Measurements from ENCODE around the gene KCTD14. TPM values are rescaled to one million over a fixed set of nuclear protein-coding genes. Genes with fewer than 3 reads are reported as not detected.
A peak's percentile ranks its signal among the peaks of the same experiment; 100 is the strongest.

KCTD14 gene
- total and polyA plus RNA-seq, 2 of the 8 experiments (the other 6 are each of a cell fraction or from before 2014, with no cell fraction given), result 21.6 to 24.9 TPM

GRCh38 chr11:78050964-78051831, 28.1 kb upstream of the KCTD14 start:
- WGBS, 2 experiments (ENCODE audit: extremely low coverage in 1 of 2, insufficient coverage in 1 of 2, insufficient read length in 1 of 2, insufficient replicate concordance in 2 of 2, low coverage in 1 of 2, low lambda C conversion rate in 2 of 2, missing lambda C conversion rate in 1 of 2), result 86% methylated on average over 5 of the region's 6 CpGs; no CpG with 5 or more reads in 1 of the 2 experiments
- ChIA-PET CTCF (ENCODE audit: partially characterized antibody) (interaction anchor here (0.6 to 1.2 kb wide), 2 partner anchors 25 to 359 kb away, joined by 3 read pairs; no protein-coding TSS in a partner anchor), POLR2A (ENCODE audit: partially characterized antibody) (interaction anchor here (0.7 to 1.6 kb wide), 3 partner anchors 11 to 56 kb away, joined by 3 to 5 read pairs (median 4); partner anchors contain the start of gene INTS4)
- no peaks in the 10 kb centered on the region for H3K23me2 ChIP-seq (ENCODE audit: low read depth, low read length)
- peak overlapping the region in 1 of 4 experiments; percentile 13; a peak in 1 of 8 replicates for H3K4me3 ChIP-seq (ENCODE audit: extremely low read depth in 1 of 4, insufficient read depth in 2 of 4, low read depth in 3 of 4, low read length in 4 of 4)
- 0 out of 2 replicates have a peak overlapping the region, but pooled peaks have one; percentile 53 for H2AK5ac ChIP-seq (ENCODE audit: low read depth, low read length)
- no peak for DNase-seq (ENCODE audit: low read depth in 1 of 2, low spot score in 2 of 2)
- H2BK20ac ChIP-seq (ENCODE audit: low read length), result peak overlapping the region; percentile 82
- no peak overlapping the region for H4K91ac ChIP-seq (replicated peaks; ENCODE audit: insufficient read length, low read length)
- H3K4me1 ChIP-seq (replicated peaks in 1 of 4; ENCODE audit: control insufficient read depth in 3 of 4, insufficient read depth in 4 of 4, low read length in 3 of 4), result peaks cover 0 to 6% (median under 1%) of the 10 kb centered on the region in 4 experiments; a peak in 4 of 7 replicates
- H3K4me2 ChIP-seq (ENCODE audit: insufficient read depth in 1 of 2, low read depth in 2 of 2, low read length in 2 of 2), result peak overlapping the region in 1 of 2 experiments; percentile 38; a peak in 1 of 4 replicates
- no peak overlapping the region; a peak in 1 of 7 replicates for H3K9ac ChIP-seq (replicated peaks in 1 of 4; ENCODE audit: extremely low read depth in 1 of 4, low read depth in 3 of 4, low read length in 3 of 4)
- no peak overlapping the region for H3K14ac ChIP-seq (ENCODE audit: insufficient read length)
- peak overlapping the region; percentile 6; the same call in 1 of the 2 replicates for H2BK12ac ChIP-seq (ENCODE audit: low read depth, low read length)
- no peak overlapping the region for H3K56ac ChIP-seq (replicated peaks; ENCODE audit: insufficient read length, low read depth, low read length)
- no peak overlapping the region for H2BK120ac ChIP-seq (replicated peaks; ENCODE audit: low read depth, low read length)
- H3K27me3 ChIP-seq (replicated peaks in 1 of 4; ENCODE audit: control insufficient read depth in 3 of 4, extremely low read depth in 1 of 4, insufficient read depth in 3 of 4, low read length in 3 of 4), result no peaks in the 10 kb centered on the region
- H3K9me3 ChIP-seq (ENCODE audit: insufficient read depth in 2 of 2, low read depth in 1 of 2, low read length in 1 of 2), result no peaks in the 10 kb centered on the region
- no peaks in the 10 kb centered on the region for H3K36me3 ChIP-seq (ENCODE audit: control insufficient read depth in 2 of 4, insufficient read depth in 4 of 4, low read length in 3 of 4)
- no peak for FAIRE-seq
- H3K18ac ChIP-seq (ENCODE audit: extremely low read depth, low read length), result no peak overlapping the region; the same call in 1 of the 2 replicates
- H2AFZ ChIP-seq (ENCODE audit: low read length), result peak overlapping the region; percentile 14; the same call in 1 of the 2 replicates
- H3K79me2 ChIP-seq (ENCODE audit: control insufficient read depth in 1 of 2, insufficient read depth in 2 of 2, low read length in 2 of 2), result no peaks in the 10 kb centered on the region
- H3K23ac ChIP-seq (ENCODE audit: insufficient read length), result no peak overlapping the region
- H4K8ac ChIP-seq (ENCODE audit: extremely low read depth, insufficient read depth, low read length), result no peak overlapping the region
- H4K5ac ChIP-seq (ENCODE audit: insufficient read length, low read depth, low read length), result peak overlapping the region; percentile 2
- H3K27ac ChIP-seq (ENCODE audit: low read depth, low read length), result peak overlapping the region; percentile 17; the same call in 1 of the 2 replicates
- no peaks in the 10 kb centered on the region for H3K79me1 ChIP-seq (ENCODE audit: low read depth, low read length)
- peak overlapping the region; percentile 55 for H2BK5ac ChIP-seq (ENCODE audit: low read depth, low read length)
- H2BK15ac ChIP-seq (ENCODE audit: low read length), result no peak overlapping the region
- no peaks in the 10 kb centered on the region for H4K20me1 ChIP-seq (replicated peaks in 1 of 2; ENCODE audit: control insufficient read depth in 1 of 2, insufficient read depth in 2 of 2, low read length in 2 of 2)
- no peak overlapping the region for H3K4ac ChIP-seq (replicated peaks; ENCODE audit: insufficient read length, low read depth, low read length)
- peak; percentile 30; the same call in 1 of the 2 replicates for TF ChIP-seq CEBPB (IDR thresholded peaks at IDR 0.05; ENCODE audit: low read depth, low read length)
- peak; percentile 59 for TF ChIP-seq ASH2L (IDR thresholded peaks at IDR 0.05; ENCODE audit: low read length)
- no peak for TF ChIP-seq SIN3A (conservative IDR thresholded peaks at IDR 0.05 in 1 of 2, IDR thresholded peaks at IDR 0.05 in 1 of 2; ENCODE audit: low read depth in 1 of 2, low read length in 2 of 2)
- 0 out of 2 replicates have a peak, but pooled peaks have one; percentile 4 for TF ChIP-seq ATF3 (IDR thresholded peaks at IDR 0.05; ENCODE audit: insufficient read depth, low read depth, low read length)
- 0 out of 2 replicates have a peak, but pooled peaks have one; percentile 7 for TF ChIP-seq SP1 (IDR thresholded peaks at IDR 0.05; ENCODE audit: low read depth, low read length)
- TF ChIP-seq POLR2A (IDR thresholded peaks at IDR 0.05; ENCODE audit: control extremely low read depth in 1 of 2, low read depth in 2 of 2, low read length in 2 of 2), result peak in 1 of 2 experiments; percentile 46; a peak in 1 of 3 replicates
- no peak for TF ChIP-seq CHD2 (IDR thresholded peaks at IDR 0.05; ENCODE audit: low read length)
- TF ChIP-seq EP300 (IDR thresholded peaks at IDR 0.05; ENCODE audit: borderline replicate concordance in 1 of 2, low read depth in 2 of 2, low read length in 2 of 2), result no peak
- peak; percentile 23; the same call in 1 of the 2 replicates for TF ChIP-seq TAF1 (IDR thresholded peaks at IDR 0.05; ENCODE audit: low read depth, low read length)
